Head of caudate nucleus (tissue), 42 donors: ENCODE measurements around the gene TSEN2.
"Not testable (repeated sequence)": the region's sequence is repeated elsewhere in the genome, so short reads cannot be mapped to it uniquely, and the experiment has no call there.

ENCODE experiments used
- DNase-seq, 42 donors: peaks; one replicate each; pipeline versions ENCODE4 v3.0.0 to v3.0.0-alpha.2; 2020 to 2021; ENCODE audit warnings: mixed read lengths in 7 of 42
- intact Hi-C: fragments of 100-400 bp; cut with DNase I; formaldehyde crosslinking; loops from one replicate; pipeline ENCODE4 v1.15.0; 2022

The TSEN2 gene

DNA sequence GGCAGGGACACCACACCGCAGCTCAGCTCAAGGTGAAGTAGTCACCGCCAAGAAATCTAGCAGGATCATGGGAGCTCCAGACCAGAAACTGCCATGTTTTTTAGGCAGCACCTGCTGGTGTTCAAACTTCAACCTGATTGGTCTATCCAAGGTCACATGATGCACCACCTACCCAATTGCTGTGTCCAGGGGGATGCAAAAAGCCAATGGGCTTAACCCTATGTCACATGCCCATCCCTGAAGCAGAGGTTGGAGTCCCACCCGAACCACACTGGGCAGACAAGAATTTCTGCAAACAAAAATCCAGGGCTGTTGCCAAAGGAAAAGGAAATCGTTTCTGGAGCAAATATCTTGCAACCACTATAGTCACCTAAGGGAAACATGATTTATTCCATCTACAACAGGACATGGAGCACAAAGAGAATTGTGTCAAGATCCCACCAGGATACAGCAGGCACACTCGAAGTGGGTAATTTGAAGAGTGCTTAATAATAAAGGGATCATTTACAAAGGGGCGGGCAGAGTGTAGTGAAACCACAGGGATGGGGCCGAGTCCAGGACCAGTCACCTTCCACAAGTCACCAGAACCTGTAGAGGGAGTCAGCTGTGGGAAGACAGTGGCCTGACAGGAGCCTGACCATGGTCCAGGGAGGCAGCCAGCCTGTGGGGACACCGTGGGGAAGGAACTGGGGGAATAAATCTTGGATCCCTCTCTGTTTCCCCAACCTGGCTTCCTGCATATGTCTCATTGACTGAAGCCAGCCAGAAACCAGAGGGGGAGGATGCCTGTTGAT, 34.2 kb upstream of the TSEN2 start:
- intact Hi-C loops, result no loop called here
- no peak for DNase-seq

GRCh38 chr3:12451481-12451880, 32.8 kb upstream of the TSEN2 start:
- no peak for DNase-seq
- intact Hi-C loops, result no loop called here

DNA sequence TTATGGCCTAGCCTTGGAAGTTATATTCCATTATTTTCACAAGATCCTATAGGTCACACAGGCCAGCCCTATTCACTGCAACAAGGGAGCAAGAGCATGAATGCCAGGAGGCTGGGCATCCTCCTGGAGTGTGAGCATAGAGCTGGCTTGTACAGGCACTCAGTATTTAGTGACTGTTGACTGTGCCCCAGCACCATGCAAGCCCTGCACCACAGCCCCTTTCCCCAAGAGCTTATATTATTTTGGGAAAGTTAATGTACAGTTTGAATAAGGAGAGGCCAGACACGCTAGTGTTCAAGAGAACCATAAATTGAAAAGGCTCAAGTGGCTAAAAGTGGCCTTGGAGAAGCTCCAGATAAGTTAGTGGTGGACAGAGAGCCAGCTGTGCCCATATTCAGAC, 32.3 kb upstream of the TSEN2 start:
- intact Hi-C loops, result no loop called here
- no peak for DNase-seq

DNA sequence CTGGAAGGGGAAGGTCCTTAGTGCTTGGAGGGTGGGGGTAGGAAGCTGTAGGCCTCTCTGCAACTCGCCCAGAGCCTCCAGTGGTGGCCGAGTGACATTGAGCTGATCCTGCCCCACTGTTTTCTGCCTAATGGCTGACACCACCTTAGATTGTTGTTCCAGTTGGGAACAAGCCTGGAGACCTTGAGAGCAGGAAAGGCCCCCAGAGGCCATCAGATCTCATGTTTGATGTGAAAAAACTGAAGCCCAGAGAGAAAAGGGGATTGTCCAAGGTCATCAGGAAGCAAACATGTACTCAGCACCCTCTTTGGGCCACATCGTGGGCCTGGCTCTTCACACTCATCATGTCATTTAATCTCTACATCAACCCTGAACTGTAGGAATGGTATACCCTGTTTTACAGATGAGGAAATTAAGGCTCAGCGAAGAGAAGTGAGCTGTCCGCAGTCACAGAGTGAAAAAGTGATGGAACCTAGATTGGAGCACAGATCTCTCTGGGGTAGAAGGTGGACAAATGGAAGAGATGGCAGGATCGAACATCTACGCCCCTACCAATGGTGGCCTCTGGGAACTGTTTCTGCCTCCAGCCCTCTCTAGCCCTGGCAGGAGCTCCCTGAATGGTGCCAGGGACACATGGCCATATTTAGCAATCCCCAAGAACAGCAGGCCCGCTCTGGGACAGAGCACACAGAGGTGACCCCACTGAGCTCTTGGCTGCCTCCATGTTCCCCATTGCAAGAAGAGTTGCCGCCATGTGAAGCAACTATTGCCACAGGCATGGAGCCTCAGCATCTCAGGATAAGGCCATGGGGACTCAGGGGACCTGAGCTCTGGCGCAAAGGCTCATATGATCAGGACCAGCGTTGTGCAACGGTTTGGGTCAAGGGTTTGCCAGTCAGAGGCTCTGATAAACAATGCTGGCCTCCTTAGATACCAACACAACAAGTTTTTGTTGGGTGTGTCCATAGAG, 31.6 kb upstream of the TSEN2 start:
- intact Hi-C loops, result no loop called here
- DNase-seq, result no peak

DNA sequence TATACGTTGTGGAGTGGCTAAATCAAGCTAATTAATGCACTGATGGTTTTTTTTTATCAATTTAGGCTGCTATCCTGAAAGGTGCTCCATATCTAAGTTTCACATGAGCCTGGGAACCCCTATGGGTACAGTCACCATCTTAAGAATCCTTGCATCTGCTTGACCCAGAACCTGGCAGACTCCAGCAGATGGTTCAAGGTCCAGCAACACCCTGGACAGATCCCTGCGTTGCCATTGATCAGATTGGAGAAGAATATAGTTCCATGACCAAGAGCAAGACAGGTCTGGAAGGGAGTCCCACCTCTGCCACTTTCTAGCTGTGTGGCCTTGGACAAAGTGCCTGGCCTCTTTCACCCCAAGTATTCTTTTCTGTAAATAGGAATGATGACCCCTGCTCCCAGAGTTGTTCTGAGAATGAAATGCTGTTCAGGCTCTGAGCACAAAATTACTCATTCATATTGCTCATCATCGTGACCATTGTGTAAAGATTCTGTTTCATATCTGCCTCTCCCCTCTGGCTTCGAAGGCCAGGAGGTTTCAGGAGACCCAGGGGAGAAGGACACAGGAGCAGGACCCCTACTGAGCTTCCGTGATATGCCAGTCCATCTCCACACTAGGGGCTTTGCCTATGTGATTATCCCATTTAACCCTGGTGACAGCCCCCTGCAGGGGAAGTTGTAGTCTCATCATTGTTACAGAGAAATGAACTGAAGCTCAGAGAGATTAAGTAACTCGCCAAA, 30.0 kb upstream of the TSEN2 start:
- DNase-seq, result no peak
- intact Hi-C loops, result no loop called here

DNA sequence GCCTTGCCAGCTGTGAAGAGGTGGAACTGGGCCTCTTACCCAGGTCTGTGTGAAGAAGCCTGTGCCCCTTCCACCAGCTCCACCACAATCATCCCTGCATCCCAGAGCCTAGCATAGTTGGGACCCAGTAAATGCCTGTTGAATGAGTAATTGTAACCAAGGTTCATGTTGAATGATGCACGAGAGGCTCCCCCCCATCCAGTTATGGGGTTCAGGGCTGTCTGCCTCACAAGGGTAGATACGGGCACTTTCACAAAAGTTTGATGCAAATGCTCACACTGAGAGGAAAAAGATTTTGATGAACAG, 29.5 kb upstream of the TSEN2 start:
- DNase-seq, result no peak
- intact Hi-C loops, result no loop called here

GRCh38 chr3:12455740-12456139, 28.5 kb upstream of the TSEN2 start:
- intact Hi-C loops, result no loop called here
- DNase-seq, result no peak

GRCh38 chr3:12456441-12456840, 27.8 kb upstream of the TSEN2 start:
- DNase-seq, result no peak
- intact Hi-C loops, result no loop called here

GRCh38 chr3:12457380-12457779, 26.9 kb upstream of the TSEN2 start:
- not testable (repeated sequence) for DNase-seq

DNA sequence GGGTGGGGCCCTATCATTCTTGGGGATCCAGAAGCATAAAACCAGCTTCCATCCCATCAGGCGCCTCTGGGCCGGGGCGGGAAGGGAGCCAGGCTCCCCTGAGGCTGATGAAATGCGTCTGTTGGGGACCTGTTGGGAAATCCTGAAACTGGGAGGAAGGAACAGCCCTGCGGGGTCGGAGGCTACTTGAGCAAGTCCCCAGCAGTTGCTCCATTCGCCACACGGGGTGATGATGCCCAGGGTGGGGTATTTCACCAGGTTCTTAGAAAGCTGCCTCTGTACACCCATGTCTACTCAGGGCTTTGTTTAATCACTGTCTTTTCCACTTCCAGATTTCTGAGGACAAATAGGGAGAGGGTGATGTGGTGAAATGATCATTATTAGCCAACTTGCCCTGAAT, 25.4 kb upstream of the TSEN2 start:
- intact Hi-C loops, result no loop called here
- DNase-seq, result no peak

More at GRCh38 chr3:12457380-12457779, 26.9 kb upstream of the TSEN2 start:
- intact Hi-C loops, result not testable (repeated sequence)

DNA sequence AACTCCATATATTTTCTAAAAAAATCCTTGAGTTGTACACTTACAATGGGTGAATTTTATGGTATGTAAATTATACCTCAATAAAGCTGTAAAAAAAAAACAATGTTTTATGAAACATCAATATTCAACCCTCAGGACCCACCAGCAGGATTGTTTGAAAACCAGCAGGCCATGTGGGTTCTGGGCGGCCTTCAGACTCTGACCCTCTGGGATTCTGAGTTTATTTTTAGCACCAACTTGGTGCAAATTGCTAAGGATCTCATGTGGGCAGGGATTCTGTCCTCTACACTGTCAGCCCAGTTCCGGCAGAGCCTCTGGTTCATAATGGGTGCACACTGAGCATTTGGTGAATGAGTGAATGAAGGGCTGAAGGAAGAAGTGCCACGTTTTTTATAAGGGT, 24.2 kb upstream of the TSEN2 start:
- no peak for DNase-seq
- intact Hi-C loops, result no loop called here

DNA sequence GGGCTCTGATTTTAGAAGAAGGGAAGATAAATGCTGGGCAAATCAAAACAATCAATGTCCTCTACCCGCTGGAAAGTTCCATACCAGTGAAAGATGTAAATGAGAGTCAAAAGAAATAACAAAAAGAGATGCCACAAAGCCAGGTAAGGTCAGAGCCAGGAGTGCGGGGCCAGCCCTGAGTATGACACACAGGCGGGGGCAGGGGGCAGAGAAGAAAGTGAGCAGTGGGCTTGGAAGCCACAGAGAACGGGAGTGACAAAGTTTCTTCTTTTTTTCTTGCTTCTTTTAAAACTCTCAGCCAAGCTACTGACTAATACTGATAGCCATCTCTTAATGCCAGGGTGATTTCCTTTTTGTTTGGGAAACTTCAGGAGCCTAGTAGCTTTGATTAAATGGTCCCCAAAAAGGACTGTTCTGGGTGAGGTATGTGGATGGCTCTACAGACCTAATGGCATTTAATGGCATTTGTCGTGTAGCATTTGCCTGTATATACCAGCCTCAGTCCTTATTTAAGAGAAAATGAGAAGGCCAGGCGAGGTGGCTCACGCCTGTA, 23.1 kb upstream of the TSEN2 start:
- DNase-seq, result no peak
- intact Hi-C loops, result no loop called here

DNA sequence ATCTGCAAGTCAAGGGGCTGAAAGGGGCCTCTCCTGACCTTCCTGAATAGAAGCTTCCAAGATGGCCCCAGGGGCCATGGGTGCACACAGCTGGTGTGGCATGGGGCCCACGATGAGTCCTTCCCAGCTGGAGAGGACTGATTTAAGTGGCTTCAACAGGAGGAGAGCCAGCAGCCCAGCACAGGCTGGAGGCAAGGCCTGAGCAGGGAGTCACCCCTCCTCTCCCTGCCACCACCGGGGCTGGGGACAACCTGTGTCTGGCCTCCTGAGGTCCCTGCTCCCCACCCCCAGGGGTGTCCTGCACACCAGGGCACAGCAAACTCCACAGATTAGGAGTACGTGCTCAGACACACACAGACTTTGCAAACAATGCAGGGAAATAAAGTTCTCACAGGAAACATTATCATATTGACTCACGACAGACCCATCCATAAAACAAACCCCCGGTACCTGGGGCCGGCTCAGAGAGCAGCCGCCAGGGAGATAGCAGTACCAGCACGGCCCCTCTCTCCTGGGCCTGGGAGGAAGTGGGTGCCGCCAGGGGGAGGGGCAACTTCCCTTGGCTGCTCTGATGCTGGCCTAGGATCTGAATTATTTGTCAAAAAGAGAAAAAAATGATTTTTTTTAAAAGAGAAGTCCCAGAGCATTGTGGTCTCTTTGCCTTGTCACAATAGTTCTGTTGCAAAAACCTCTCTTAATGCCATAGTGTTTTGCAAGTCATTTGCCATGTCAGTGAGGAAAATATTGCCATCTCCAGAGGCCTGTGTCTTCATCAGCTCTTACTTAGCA, 21.9 kb upstream of the TSEN2 start:
- intact Hi-C loops, result no loop called here
- no peak for DNase-seq

DNA sequence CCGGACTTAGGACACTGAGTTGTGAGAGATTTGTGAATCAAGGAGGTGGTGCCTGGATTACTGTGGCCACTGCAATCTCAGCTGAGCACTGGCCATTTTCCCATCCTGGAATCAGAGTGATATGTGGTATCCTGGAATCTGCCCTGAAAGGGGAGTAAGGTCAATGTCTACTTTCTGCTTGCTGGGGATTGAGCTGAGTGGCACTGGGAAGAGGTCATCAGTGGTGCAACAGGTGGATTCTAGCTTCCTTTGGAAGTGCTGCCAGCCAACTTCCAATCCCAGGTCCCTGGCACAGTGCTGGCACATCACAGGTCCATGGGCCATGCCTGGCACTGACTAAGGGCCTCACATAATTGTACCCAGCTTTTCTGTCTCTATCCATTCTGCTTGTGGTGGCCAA, 20.6 kb upstream of the TSEN2 start:
- DNase-seq, result no peak
- intact Hi-C loops, result no loop called here

DNA sequence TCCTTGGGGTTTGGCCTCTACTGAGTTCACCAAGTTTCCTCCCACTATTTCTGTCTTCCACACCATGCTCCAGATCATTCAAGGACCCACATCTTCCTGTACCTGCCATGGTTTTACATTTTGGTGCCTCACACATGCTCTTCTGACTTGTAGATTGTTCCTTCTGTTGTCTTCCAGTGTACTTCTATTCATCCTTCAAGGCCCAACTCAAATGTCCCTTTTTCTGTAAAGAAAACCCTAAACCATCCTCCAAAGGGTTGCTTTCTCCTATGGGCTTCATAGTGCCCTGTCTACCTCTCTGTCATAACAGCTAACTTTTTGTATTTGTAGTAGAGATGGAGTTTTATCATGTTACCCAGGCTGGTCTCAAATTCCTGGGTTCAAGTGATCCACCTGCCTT, 20.1 kb upstream of the TSEN2 start:
- intact Hi-C loops, result no loop called here
- no peak for DNase-seq

- intact Hi-C loops, result no loop called here
Observed at GRCh38 chr3:12465151-12465835, 19.0 kb upstream of the TSEN2 start.

DNA sequence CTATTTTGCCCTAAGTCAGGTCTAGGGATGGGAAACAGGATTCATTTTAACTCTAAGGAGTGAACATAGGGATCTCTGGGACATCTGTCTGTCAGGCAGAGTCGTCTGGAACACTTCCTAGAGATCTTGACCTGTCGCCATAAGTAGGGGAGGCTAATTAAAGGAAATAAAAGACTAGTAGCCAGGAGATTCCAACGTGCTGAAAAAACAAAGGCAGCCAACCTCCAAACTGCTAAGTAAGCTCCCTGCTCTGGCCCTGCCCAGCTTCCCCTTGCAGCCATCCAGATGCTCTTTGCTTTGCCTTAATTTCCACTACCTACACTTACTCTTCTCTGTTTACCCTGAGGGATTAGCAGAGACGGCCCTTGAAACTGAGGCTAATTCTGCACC, 18.4 kb upstream of the TSEN2 start:
- intact Hi-C loops, result no loop called here
- DNase-seq, result no peak

More at GRCh38 chr3:12465151-12465835, 19.0 kb upstream of the TSEN2 start:
- no peak for DNase-seq

GRCh38 chr3:12467746-12468145, 16.5 kb upstream of the TSEN2 start:
- intact Hi-C loops, result no loop called here
- DNase-seq, result no peak
